GM18867 (cell line): ENCODE data around the gene PPP1R14C.

Experiments used
- ATAC-seq: cut with Tn5 transposase; IDR thresholded peaks from one replicate; pipeline ENCODE4 v1.9.1; 2021; ENCODE audit warnings: mild to moderate bottlenecking, moderate library complexity; ENCODE audit not compliant: unreplicated experiment

PPP1R14C gene

DNA sequence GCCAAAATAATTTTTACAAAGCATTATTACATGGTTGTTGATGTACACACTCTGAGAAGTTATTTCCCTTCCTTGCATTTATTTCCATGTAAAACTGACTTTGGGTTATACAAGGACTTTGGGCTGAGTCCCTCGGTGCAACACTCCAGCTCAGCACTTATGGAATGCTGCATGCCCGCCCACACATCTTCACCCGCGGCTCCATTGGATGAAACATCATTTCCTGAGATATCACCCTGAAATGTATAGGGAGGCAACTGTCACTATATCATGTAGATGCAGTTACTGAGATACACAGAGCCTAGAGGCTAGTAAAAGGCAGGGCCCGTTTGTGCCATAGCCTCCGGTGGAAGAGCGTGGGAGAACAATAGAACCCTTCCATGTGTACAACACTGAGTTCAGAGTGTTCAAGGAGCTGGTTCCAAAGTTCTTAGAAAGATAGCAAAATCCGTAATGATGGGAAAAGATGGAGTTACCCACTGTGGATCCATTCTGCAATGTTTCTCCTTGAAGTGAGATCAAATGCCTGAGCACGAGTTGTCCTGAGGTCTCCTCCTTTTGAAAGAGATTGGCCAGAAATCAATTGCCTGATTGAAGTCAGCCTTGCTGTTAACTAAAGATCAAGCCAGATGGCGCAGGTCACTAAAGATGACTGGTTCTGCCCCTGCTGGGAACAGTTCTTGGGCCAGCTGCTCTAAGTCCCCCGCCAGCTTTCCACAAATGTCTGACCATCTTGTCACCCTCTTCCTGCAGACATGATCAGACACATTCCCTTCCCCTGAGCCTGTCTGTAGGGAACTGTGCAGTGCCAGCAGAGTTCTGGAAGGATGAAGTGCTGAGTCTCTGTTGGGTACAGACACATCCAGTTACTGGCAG is 125.1 kb downstream of the PPP1R14C start:
- ATAC-seq = no peak

DNA sequence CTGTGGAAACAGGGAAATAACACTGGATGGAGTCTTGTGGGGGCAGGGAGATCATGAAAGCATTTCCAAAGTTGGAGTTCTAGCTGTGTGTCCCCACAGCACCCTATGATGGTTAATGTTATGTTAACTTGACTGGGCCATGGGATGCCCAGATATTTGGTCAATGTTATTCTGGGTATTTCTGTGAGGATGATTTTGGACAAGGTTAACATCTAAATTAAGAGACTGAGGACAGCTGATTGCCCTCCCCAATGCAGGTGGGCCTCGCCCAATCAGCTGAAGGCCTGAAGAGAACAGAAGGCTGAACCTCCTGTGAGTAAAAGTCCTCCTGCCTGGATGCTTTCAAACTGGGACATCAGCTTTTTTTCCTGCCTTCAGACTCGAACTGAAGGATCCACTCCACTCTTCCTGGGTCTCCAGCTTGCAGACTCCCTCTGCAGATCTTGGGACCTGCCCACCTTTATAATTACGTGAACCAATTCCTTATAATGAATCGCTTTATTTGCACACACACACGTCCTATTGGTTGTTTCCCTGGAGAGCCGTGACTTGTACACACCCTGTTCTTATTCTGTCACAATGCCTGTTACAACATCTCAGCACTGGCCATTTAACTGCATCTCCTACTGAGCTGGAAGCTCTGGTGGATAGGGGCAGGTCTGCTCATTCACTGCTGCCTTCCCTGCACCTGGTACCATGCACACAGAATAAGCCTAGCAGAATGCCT is 126.4 kb downstream of the PPP1R14C start:
- ATAC-seq = no peak

DNA sequence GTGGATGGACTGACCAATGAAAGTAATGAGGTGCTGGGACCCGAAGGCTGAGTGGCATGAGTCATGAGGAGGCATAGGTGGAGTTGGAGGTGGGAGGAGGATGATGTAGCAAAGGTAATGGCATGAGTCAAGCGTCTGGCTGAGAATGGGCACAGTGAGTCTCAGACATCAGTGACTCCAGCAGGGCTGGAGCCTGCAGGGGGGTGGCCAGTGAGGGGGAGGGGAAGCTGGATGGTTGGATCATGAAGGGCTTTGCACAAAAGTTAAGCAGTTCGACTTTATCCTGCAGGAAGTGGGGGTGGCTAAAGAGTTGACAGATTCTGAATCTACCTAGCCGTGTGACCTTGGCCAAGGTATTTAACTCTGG is 127.0 kb downstream of the PPP1R14C start:
- no peak for ATAC-seq

DNA sequence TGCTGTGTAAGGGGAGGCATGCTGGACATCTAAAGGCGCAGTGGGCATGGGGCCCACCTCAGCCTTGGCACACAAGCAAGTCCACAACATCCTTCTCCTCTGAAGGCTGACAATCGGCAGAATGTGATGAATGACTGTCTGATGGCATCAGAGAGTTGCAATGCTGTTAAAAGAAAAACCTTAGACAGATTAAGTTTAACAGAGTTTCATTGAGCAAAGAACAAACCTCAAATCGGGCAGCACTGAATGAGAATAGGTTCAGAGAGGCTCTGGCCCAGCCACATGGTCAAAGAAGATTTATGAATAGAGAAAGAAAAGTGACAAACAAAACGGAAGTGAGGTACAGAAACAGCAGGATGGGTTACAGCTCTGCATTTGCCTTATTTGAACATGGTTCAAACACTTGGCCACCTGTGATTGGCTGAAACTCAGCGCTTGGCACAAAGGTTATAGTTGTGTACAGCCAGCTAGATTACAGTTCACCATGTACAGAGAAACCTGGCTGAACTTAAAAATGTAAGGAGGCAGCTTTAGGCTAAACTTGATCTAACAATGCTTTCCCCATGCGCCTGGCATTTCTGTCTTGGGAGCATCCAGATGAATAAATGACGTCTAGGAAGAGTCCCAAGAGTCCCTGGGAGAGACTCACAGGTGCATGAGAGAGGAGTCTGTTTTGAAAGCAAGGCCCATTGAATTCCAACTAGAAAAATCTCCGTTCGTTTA is 127.6 kb downstream of the PPP1R14C start:
- no peak for ATAC-seq

DNA sequence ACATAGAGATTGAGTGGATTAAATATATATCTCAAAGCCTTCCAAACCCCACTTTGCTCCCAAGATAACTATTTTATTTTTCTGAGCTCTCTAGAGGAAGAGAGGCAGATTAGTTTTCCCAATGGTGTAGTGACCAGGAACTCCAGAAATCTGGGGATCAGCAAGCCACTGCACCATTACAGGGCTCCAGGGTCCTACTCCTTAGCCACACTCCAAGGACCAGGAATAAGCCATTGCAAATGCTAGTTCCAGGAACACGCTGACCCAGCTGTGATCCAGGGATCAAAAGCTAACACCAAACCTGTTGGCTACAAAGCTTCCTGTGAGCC is 128.3 kb downstream of the PPP1R14C start:
- ATAC-seq = no peak

DNA sequence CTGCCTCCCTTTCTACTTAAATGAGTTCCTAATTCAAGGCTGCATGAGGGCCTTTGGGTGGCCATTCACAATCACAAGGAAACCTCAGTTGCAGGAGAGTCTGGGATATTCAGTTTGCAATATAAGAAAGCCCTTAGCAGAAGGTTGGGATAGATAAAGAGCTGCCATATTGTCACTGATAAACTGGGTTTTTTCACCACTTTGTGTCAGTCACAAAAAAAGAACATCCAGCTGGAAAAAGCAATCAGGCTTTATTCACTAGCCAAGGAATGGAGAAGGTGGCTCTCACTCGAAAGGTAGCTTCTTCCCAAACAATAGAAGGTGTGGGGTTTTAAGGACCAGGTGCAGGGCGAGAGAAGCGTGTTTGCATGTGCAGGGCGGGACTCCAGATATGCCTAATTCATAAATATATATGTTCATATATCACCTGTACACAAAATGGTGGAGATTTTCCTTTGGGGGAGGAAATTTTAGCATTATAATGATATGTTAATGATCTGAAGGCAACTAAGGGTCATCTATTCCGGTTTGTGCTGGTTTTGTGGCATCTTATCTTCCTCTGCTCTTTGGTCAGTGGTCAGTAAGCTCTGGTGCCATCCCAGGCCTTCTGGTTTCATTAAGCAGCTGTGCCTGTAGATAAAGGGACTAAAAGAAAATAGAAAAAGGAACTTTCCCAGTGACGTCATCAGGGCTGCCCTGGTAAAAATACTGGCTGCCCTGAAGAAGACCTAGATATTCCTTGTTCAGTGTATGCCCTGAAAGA is 128.8 kb downstream of the PPP1R14C start:
- ATAC-seq = no peak

DNA sequence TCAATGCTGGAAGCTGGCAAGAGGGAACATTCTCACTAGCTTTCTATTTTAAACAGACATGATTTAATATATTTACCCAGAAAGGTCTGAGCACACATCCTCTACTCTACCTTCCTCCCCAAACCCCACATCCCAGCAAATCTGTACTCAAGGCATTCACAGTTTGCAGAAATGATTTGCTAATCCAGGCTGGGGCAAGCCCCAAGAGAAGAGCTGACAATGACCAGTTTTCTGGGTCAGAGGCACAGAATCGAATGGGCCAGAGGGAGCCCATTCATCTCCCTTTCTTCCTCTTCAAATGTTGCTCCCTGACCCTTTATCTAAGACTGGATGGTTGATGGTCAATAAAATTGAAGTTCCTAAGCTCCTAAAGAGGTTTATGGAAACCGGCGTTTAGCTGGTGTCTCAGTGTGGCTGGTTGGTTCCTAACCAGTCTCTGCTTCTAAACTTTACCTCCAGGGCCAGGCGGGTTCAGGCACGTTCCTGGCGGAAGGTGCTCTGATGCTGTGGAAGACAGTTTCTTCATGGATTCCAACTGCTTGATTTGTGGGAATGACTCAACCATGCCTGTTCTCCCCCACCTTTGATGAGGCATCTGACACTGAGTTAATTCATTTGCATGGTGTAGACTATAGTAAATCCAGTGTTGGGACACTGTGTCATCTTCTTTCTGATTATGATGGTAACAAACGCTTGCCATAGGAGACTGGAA is 129.6 kb downstream of the PPP1R14C start:
- ATAC-seq = no peak

DNA sequence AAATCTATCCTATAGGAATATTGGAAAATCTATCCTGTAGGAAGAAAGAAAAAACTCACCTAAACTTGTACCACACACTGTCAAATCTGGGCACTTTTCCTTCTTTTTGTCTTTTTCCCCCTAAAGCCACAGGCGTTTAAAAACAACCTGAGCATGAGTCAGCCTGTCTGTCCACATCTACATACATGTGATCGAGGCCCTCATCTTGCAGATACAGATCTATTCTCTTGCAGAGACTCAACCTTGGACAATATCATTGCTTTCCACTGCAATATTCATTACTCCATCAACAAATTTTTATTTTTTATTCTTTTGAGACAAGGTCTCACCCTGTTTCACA is 130.1 kb downstream of the PPP1R14C start:
- ATAC-seq = no peak

DNA sequence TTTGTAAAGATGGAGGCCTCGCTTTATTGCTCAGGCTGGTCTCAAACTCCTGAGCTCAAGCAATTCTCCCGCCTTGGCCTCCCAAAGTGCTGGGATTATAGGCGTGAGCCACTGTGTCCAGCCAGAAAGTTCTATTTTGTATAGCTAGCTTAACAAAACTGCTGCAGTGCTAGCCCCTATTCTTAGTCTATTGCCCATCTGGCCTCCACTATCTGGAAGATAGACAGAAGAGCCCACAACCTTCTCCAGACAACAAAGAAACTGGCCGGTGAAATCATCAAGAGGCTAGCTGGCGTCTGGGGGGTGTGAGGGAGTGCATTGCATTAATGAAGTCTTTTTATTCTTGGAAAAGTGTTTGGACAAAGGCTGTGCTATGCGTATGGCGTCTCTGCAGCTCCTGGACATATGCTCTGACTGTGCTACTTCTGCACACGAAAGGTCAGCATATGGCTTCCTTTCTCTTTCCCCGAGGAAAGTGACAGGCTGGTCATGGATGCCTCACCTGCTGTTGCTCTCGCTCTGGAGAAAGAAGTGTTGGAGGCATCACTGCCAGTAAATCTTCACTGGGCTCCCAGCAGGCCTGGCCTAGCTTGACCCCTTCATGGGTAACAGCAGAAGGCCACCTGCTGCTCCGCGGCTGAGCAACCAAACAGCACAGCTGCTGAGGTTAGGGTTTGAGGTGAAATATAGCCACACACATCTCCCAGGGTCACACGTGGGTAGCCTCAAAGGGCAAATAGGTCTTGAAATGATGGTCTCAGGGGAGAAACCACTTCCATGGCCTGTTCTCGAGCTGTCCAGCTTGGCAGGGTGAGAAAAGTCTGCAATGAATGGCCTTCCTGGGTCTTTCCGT is 130.8 kb downstream of the PPP1R14C start:
- peak; percentile 84 for ATAC-seq

DNA sequence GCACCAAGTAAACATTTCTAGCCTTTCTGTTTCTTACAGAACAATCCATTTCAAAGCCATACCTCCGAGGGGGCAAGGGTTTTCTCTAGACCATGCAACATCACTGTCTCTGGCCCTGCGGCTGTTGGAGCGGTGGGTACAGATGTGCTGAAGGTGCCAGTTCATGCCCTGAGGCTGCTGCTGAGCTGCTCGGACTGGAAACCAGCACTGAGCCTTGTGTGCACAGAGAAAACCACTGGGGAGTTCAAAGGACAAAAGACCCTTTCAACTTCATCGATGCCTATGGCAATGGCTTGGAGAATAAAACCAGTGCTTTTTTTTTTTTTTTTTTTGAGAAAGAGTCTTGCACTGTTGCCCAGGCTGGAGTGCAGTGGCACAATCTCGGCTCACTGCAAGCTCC is 132.6 kb downstream of the PPP1R14C start:
- no peak for ATAC-seq

DNA sequence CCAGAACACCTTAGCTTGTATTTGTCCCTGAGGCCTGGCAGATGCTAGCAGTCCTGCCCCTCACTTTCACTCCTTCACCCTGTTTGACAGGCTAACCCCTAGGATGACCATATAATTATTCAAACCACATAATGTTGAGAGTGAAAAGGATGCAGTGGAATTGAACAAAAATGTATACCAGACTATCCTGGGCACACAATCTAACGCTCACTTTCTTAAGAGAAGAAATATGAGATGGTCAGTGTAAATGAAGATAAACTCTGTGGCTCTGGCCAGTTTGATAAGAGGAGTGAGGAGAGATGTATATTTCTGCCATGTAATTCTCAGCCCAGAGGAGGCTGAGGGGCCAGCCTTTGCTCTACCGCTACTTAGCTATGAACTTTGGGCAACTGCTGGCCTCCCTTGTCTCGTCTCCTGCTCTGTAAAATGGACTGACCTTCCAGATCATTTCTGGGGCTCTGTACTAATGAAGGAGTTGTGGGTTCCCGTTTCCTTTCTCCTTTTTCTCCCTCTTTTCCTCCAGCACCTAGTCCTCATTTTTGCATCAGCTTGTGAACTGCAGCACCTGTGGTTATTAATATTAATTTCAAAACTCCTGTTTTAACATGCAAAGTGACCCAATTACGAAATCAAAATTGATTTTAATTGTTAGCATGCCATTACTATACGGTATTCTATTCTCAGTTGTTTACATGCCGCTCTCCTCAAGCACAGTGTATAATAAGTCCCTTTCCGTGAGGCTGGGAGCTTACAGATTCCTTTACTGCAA is 133.5 kb downstream of the PPP1R14C start:
- no peak for ATAC-seq

DNA sequence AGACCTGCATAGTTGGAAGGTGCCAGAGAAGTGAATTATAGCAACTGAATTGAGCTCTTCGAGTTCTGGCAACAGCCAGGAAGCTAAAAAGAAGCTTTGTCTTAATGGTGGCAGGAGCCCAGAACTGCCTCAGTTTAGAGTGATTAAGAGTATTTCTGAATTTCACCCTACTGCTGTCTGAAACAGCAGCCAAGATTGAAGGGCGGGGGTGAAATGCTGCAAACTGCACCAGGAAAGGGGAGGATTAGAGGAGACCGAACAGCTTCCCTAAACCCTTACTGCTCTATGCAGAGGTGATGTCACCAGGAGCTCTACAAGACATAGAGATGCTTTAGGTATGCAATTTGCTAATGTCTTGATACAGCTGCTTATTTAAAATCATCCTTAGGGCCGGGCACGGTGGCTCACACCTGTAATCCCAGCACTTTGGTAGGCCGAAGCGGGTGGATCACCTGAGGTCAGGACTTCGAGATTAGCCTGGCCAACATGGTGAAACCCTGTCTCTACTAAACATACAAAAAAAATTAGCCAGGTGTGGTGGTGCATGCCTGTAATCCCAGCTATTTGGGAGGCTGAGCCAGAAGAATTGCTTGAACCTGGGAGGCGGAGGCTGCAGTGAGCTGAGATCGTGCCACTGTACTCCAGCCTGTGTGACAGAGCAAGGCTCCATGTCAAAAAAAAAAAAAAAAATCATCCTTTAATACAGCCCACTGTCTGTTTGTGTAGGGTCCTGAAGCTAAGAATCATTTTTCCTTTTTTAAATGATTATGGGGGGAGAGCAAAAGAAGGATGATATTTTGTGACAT is 134.3 kb downstream of the PPP1R14C start:
- ATAC-seq = no peak

DNA sequence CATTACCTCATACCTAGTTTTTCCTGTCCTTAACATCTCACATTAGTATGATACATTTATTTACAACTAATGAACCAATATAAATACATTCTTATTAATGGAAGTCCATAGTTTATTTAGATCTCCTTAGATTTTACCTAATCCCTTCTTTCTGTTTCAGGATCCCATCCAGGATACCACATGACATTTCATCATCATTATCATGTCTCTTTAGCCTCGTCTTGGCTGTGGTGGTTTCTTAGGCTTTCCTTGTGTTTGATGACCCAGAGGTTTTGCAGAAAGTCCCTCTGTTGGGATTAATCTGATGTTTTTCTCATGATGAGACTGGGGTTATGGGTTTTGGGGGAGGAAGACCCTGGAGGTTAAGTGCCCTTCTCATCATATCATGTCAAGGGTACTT is 136.7 kb downstream of the PPP1R14C start:
- ATAC-seq = no peak

DNA sequence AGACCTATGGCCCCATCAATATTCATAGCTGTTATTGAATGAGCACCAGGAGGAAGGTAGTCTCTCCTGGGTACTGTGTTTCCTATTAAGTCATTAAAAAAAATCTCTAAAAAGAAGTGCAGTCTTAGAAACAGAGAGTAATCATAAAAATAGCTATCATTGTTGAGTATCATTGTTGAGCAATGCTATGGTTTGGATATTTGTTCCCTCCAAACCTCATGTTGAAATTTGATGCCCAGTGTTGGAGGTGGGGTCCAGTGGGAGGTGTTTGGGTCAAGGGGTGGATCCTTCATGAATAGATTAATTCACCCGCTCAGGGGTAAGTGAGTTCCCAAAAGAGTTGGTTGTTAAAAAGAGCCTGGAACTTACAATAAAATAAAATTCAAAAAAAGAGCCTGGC is 137.9 kb downstream of the PPP1R14C start:
- no peak for ATAC-seq

DNA sequence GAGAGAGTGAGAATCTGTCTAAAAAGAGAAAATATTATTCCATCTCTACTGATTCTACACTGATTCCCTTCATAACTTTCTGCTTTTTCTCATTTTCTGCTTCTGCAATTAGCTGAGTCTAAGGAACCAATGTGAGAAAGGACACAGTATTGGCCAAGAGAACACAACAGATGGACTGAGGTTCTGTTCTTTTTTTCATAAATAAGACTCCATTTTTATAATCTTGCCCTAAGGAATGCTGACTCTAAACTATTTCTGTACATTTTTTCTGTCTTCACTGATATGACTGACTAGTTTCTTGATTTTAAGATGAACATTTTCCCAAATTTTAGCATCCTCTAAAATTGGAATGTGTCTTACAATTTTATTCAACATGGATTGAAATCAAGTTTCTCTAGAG is 138.9 kb downstream of the PPP1R14C start:
- ATAC-seq = no peak

DNA sequence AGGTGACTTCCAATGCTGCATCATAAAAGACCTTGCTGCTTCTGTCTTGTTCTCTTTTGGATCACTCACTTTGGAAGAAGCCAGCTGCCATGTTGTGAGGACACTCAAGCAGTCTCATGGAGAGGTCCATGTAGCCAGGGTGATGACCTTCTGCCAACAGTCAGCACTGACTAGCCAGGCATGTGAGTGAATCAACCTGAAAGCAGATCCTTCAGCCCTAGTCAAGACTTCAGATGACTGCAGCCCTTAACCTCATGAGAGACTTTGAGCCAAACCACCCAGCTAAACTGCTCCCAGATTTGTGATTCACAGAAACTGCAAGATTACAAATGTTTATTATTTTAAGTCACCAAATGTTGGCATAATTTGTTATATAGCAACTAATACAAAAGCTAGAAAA is 140.0 kb downstream of the PPP1R14C start:
- no peak for ATAC-seq

DNA sequence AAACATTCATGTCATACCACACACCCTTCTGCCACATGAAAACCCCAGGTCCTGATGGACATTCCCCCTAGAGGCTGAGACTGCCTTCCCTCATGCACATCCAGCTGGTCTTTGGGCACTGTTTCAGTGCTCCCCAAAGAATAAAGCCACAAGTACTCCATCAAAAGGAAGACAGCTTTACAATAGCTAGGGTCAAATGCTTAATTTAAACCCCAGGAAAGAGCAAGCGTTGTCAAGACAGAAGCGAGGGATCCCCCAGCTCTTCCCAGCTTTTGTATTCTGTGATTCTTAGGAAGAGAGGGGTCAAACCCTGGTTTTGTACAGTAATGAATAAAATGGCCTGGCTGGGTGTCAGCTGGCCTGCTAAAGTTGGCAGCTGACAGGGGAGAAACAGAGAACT is 143.6 kb downstream of the PPP1R14C start:
- ATAC-seq = no peak

DNA sequence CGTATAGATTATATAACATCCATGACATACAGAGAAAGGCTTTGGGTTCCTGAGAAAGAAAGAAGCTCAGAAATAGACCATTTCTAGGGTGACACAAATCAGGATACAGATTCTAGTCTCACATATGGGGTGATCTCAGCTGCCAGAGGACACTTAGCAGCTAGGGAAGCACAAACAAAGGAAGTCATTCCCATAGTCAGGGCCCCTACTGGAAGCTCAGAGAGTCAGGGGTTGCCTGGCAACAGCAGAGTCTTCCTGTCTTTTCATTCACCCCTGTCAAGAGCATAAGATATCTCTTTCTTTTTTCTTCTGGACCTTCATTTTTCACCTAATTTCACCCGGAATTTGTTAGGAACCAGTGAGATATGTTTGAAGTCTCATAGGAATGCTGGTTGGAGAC is 144.1 kb downstream of the PPP1R14C start:
- no peak for ATAC-seq
